DND-41 (cell line): ENCODE results near the gene YBX1.
"Not testable (repeated sequence)": the region's sequence is repeated elsewhere in the genome, so short reads cannot be mapped to it uniquely, and the experiment has no call there.

ENCODE experiments used
- ATAC-seq: fragments of 200-7000 bp; cut with Tn5 transposase; 3 replicates; pipeline ENCODE4 v1.9.1; 2021; ENCODE audit warnings: low read depth; ENCODE audit not compliant: insufficient read depth
- DNase-seq: peaks from one replicate; pipeline ENCODE4 v3.0.0-alpha.2; 2020
- H2AFZ ChIP-seq: 2 replicates; pipeline ENCODE4 v1.6.0; 2012; ENCODE audit warnings: low read depth, low read length
- H3K27ac ChIP-seq: 2 replicates; pipeline ENCODE4 v1.5.1; 2012; ENCODE audit warnings: low read length, inconsistent platforms
- H3K27me3 ChIP-seq: fragments of 200-600 bp; sonication (generic); 2 replicates; pipeline ENCODE4 v1.6.0; 2012; ENCODE audit warnings: low read length, mild to moderate bottlenecking, inconsistent platforms; ENCODE audit not compliant: insufficient read depth, poor library complexity
- H3K36me3 ChIP-seq: 2 replicates; pipeline ENCODE4 v1.5.1; 2012; ENCODE audit warnings: low read length, inconsistent platforms; ENCODE audit not compliant: insufficient read depth
- H3K4me1 ChIP-seq: 2 replicates; pipeline ENCODE4 v1.5.1; 2012; ENCODE audit warnings: mild to moderate bottlenecking, low read length; ENCODE audit not compliant: insufficient read depth
- H3K4me2 ChIP-seq: 2 replicates; pipeline ENCODE4 v1.6.0; 2012; ENCODE audit warnings: mild to moderate bottlenecking, moderate library complexity, low read length, inconsistent platforms; ENCODE audit not compliant: insufficient read depth
- H3K4me3 ChIP-seq, 2 experiments: fragments of 200-600 bp in 1 of 2; shearing (Covaris generic) in 1 of 2; 2 replicates each; pipeline ENCODE4 v1.5.1; 2012 to 2016; ENCODE audit warnings: inconsistent platforms in 2 of 2, low read length in 2 of 2, mild to moderate bottlenecking in 2 of 2, low read depth in 1 of 2, moderate library complexity in 1 of 2
- H3K79me2 ChIP-seq: 2 replicates; pipeline ENCODE4 v1.6.0; 2012; ENCODE audit warnings: low read length, inconsistent platforms; ENCODE audit not compliant: insufficient read depth
- H3K9ac ChIP-seq: 2 replicates; pipeline ENCODE4 v1.6.0; 2012; ENCODE audit warnings: low read depth, mild to moderate bottlenecking, inconsistent platforms, low read length, moderate library complexity
- H3K9me3 ChIP-seq: 2 replicates; pipeline ENCODE4 v1.5.1; 2012; ENCODE audit warnings: low read length, moderate library complexity, mild to moderate bottlenecking, inconsistent platforms; ENCODE audit not compliant: insufficient read depth, severe bottlenecking
- H4K20me1 ChIP-seq: 2 replicates; pipeline ENCODE4 v1.6.0; 2012; ENCODE audit warnings: low read length; ENCODE audit not compliant: insufficient read depth
- EZH2 ChIP-seq: IDR thresholded peaks from 3 replicates; pipeline ENCODE4 v1.6.1; 2012; ENCODE audit warnings: borderline replicate concordance, low read depth, mild to moderate bottlenecking, moderate library complexity, low read length, inconsistent platforms; ENCODE audit not compliant: severe bottlenecking
- TF ChIP-seq, protein P1 (sequence below): IDR thresholded peaks from 2 replicates; pipeline ENCODE4 v1.5.1; 2012; ENCODE audit warnings: borderline replicate concordance, low read length, moderate library complexity, mild to moderate bottlenecking; ENCODE audit not compliant: poor library complexity, severe bottlenecking; ENCODE audit errors: extremely low read depth

The YBX1 gene

DNA sequence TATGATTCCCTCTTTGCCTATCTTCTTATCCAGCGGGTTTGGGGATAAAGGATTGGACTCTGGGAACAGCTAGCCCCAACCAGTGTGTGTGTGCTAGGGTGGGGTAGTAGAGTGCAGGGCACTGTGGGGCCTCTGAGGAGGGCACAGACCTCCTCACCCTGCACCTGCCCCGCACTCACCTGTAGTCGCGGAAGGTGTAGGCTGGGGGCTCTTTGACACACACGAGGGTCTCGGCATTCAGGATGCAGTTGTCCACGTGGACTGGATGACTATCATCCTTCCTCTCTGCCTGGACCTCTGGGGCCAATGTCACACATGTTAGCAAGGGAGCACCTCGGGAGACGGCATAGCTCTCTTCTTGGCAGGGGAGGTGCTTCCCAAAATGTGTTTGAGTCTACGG is 65.8 kb downstream of the YBX1 start:
- peaks cover 66% of the 10 kb centered on the region for H3K36me3 ChIP-seq
- no peaks in the 10 kb centered on the region for H4K20me1 ChIP-seq

DNA sequence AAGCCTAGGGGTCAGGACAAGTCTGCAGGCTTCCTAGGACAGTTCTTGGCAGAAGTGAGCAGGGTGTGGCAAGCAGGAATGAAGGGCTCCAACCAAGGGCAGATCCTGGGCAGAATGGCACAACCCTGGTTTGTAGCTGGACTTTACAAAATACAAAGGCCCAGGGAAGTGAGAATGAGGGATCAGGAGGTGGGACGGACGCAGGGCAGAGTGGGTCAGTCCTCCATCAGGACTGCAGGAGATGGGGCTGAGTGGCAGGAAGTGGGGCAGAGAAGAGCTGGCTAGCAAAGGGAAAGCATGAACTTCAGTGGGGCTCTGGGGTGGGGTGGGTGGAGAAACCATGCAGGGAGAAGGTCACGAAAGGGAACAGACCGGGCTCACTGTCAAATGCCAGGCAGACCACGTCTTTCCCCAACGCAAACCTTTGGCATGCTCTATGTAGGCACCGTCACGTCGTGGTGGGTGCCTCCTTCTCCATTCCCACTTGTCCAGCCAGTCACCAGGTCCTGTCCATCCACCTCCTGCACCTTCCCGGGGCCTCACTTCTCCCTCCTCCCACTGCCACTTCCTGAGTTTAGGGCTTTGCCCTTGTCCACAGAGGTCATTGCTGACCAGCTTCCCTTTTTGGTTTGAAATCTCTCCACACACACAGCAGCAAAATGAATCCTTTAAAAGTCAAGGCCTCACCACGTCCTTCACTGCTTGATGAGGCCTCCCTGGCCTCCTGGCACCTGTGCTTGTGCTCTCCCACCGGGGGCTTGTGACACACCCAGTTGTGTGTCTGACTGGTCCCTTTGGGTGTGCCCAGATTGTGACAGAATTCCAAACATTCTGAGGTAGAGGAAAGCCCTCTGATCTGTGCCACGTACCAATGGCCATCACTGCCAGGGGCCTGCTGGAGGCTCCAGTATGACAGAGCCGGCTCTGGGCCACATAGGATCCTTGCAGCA is 66.5 kb downstream of the YBX1 start:
- Histone ChIP-seq H3K9ac (no peak overlapping the region), H4K20me1 (no peaks in the 10 kb centered on the region), H3K27ac (no peak overlapping the region), H2AFZ (no peak overlapping the region), H3K27me3 (no peaks in the 10 kb centered on the region), H3K4me3 (no peak overlapping the region), H3K79me2 (no peaks in the 10 kb centered on the region), H3K4me2 (no peak overlapping the region), H3K4me1 (no peaks in the 10 kb centered on the region), H3K36me3 (peaks cover 72% of the 10 kb centered on the region), H3K9me3 (no peaks in the 10 kb centered on the region)
- no peak for DNase-seq
- TF ChIP-seq EZH2, result no peak
- TF ChIP-seq, protein P1, sequence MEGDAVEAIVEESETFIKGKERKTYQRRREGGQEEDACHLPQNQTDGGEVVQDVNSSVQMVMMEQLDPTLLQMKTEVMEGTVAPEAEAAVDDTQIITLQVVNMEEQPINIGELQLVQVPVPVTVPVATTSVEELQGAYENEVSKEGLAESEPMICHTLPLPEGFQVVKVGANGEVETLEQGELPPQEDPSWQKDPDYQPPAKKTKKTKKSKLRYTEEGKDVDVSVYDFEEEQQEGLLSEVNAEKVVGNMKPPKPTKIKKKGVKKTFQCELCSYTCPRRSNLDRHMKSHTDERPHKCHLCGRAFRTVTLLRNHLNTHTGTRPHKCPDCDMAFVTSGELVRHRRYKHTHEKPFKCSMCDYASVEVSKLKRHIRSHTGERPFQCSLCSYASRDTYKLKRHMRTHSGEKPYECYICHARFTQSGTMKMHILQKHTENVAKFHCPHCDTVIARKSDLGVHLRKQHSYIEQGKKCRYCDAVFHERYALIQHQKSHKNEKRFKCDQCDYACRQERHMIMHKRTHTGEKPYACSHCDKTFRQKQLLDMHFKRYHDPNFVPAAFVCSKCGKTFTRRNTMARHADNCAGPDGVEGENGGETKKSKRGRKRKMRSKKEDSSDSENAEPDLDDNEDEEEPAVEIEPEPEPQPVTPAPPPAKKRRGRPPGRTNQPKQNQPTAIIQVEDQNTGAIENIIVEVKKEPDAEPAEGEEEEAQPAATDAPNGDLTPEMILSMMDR, result no peak
- no peak for ATAC-seq

More for the DNA sequence above, 65.8 kb downstream of the YBX1 start:
- H3K4me3 ChIP-seq, result no peak overlapping the region
- H3K27ac ChIP-seq, result no peak overlapping the region
- H3K79me2 ChIP-seq, result no peaks in the 10 kb centered on the region
- H3K4me2 ChIP-seq, result no peak overlapping the region
- DNase-seq, result no peak
- no peak overlapping the region for H2AFZ ChIP-seq
- TF ChIP-seq, protein P1, result no peak
- no peak for TF ChIP-seq EZH2
- H3K27me3 ChIP-seq, result no peaks in the 10 kb centered on the region
- no peak overlapping the region for H3K9ac ChIP-seq
- H3K9me3 ChIP-seq, result no peaks in the 10 kb centered on the region
- no peaks in the 10 kb centered on the region for H3K4me1 ChIP-seq
- ATAC-seq, result no peak

DNA sequence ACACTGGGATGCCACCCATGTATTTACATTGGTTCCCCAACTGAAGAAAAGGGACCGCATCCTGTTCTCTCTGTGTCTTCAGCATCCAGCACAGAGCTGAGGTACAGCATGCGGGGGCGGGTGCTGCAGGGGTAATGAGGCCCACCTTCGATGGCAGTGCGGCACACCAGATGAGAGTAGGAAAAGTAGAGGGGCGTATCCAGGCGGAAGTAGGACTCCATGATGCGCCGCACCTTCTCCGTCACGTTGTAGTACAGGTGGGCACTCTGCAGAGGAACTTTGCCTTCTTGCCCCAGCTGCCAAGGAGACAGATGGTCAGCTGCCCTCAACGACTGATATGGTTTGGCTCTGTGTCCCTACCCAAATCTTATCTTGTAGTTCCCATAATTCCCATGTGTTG is 67.8 kb downstream of the YBX1 start:
- TF ChIP-seq, protein P1, result no peak
- TF ChIP-seq EZH2, result no peak
- Histone ChIP-seq H3K79me2 (no peaks in the 10 kb centered on the region), H3K9ac (no peak overlapping the region), H3K27me3 (no peaks in the 10 kb centered on the region), H3K36me3 (peaks cover 85% of the 10 kb centered on the region), H3K4me3 (no peak overlapping the region), H3K4me2 (no peak overlapping the region), H4K20me1 (no peaks in the 10 kb centered on the region), H3K27ac (no peak overlapping the region), H3K9me3 (no peaks in the 10 kb centered on the region), H3K4me1 (no peaks in the 10 kb centered on the region), H2AFZ (no peak overlapping the region)
- ATAC-seq (no peak), DNase-seq (no peak)

DNA sequence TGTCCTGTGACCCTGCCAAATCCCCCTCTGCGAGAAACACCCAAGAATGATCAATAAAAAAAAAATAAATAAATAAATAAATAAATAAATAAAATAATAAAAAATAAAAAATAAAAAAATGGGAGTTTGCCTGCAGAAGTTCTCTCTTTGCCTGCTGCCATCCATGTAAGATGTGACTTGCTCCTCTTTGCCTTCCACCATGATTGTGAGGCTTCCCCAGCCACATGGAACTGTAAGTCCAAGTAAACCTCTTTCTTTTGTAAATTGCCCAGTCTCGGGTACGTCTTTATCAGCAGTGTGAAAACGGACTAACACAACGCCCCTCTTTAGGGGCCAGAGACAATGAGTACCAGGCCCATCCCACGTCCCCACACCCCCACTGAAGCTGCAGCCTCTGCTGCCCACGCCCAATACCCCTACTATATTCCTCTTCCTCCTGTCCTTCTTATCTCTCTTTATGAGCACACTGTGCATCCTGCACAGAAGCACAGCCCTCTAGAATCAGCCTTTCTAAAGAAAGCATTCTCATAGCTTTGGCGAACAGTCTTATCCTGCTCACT is 69.4 kb downstream of the YBX1 start:
- not testable (repeated sequence) for H3K4me2 ChIP-seq, ATAC-seq, H4K20me1 ChIP-seq, H2AFZ ChIP-seq, H3K4me3 ChIP-seq, H3K4me1 ChIP-seq, H3K27ac ChIP-seq, H3K79me2 ChIP-seq, DNase-seq, H3K27me3 ChIP-seq, H3K9ac ChIP-seq, H3K9me3 ChIP-seq
- H3K36me3 ChIP-seq, result peaks cover 87% of the 10 kb centered on the region
